Osteocyte (in vitro differentiated cells): ENCODE results near the gene DISC1. TPM values are rescaled to one million over a fixed set of nuclear protein-coding genes. Genes with fewer than 3 reads are reported as not detected.

ENCODE experiments used
- DNase-seq: peaks from one replicate; pipeline ENCODE4 v3.0.0; 2021; ENCODE audit warnings: mixed read lengths; ENCODE audit not compliant: unreplicated experiment; ENCODE audit errors: extremely low spot score
- H3K27ac Mint-ChIP-seq: one replicate; pipeline ENCODE4 v1.8.0; 2021; ENCODE audit warnings: mild to moderate bottlenecking, mixed read lengths; ENCODE audit not compliant: unreplicated experiment
- H3K27me3 Mint-ChIP-seq: one replicate; pipeline ENCODE4 v1.8.0; 2021; ENCODE audit warnings: mixed read lengths; ENCODE audit not compliant: unreplicated experiment
- H3K36me3 Mint-ChIP-seq: one replicate; pipeline ENCODE4 v1.8.0; 2021; ENCODE audit warnings: mixed read lengths; ENCODE audit not compliant: unreplicated experiment
- H3K4me1 Mint-ChIP-seq: one replicate; pipeline ENCODE4 v1.8.0; 2021; ENCODE audit warnings: mixed read lengths; ENCODE audit not compliant: unreplicated experiment
- H3K4me3 Mint-ChIP-seq: one replicate; pipeline ENCODE4 v1.8.0; 2021; ENCODE audit warnings: mild to moderate bottlenecking, moderate library complexity, mixed read lengths; ENCODE audit not compliant: unreplicated experiment
- H3K9me3 Mint-ChIP-seq: one replicate; pipeline ENCODE4 v1.8.0; 2021; ENCODE audit warnings: mixed read lengths; ENCODE audit not compliant: unreplicated experiment
- total RNA-seq: library from RNA; stranded (reverse); gene quantifications from 2 replicates; pipeline ENCODE4 v1.2.1, GENCODE V29; 2021
- TF ChIP-seq, protein P1 (sequence below): fragments of 200-600 bp; sonication (generic); IDR thresholded peaks from 2 replicates; pipeline ENCODE4 v1.5.0; 2021; ENCODE audit warnings: antibody characterized with exemption, mild to moderate bottlenecking, moderate library complexity

Gene DISC1
- total RNA-seq, 1 donor from 2014 or later: 15.6 TPM

DNA sequence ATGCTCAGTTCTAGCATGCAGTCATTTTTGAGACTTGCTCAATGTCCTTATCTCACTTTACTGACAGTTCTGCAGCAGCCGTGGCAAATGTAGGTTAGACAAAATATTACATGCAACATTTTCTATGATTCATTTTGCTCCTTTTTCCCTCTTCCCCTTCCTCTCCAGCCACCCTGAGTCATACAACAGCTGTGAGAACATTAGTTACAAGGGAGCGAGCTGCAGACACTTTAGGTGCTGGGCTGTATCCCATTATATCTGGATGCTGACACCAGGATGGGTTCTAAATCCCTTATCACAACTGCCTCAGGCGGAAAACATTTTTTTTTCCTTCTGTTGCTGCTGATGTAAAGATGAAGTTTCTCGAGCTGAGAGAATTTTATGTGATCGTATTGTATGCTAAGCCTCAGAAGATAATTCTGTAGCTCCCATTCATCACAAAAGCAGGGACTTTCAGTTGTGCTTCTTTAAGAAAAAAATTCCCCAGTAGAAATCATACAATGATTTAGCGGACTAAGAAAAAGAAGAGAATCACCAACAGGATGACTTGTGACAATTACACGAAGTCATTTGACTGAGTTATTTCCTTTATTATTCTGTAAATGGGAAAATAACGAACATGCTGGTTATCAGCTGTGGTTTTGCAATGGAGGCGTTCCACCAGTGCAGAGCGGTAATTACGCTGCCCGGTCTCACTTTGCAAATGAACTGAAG, 345.0 kb downstream of the DISC1 start:
- DNase-seq: no peak
- peaks cover 7% of the 10 kb centered on the region for H3K36me3 Mint-ChIP-seq
- no peak overlapping the region for H3K4me3 Mint-ChIP-seq
- no peak overlapping the region for H3K27ac Mint-ChIP-seq
- H3K27me3 Mint-ChIP-seq: no peaks in the 10 kb centered on the region
- TF ChIP-seq, protein P1, sequence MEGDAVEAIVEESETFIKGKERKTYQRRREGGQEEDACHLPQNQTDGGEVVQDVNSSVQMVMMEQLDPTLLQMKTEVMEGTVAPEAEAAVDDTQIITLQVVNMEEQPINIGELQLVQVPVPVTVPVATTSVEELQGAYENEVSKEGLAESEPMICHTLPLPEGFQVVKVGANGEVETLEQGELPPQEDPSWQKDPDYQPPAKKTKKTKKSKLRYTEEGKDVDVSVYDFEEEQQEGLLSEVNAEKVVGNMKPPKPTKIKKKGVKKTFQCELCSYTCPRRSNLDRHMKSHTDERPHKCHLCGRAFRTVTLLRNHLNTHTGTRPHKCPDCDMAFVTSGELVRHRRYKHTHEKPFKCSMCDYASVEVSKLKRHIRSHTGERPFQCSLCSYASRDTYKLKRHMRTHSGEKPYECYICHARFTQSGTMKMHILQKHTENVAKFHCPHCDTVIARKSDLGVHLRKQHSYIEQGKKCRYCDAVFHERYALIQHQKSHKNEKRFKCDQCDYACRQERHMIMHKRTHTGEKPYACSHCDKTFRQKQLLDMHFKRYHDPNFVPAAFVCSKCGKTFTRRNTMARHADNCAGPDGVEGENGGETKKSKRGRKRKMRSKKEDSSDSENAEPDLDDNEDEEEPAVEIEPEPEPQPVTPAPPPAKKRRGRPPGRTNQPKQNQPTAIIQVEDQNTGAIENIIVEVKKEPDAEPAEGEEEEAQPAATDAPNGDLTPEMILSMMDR: no peak
- no peaks in the 10 kb centered on the region for H3K9me3 Mint-ChIP-seq
- H3K4me1 Mint-ChIP-seq: peaks cover 23% of the 10 kb centered on the region

DNA sequence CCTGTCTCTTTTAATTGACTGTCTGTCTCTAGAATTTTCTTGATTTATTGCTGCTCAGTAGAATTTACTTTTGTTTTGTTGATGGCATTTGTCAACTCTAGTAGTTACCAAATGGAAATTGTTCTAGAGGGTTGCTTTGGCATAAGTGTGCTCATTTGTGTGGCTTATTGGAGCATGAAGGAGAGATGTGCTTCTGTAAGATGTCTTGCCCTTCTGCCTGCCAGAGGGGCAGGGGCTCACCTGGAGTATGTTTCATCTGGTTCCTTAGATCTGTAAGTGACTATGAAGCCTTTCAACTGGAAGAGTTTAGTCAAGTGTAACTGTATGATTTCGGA, 345.5 kb downstream of the DISC1 start:
- TF ChIP-seq, protein P1: no peak
- Mint-ChIP-seq H3K4me1 (peaks cover 24% of the 10 kb centered on the region), H3K27me3 (no peaks in the 10 kb centered on the region), H3K9me3 (peaks cover 1% of the 10 kb centered on the region), H3K4me3 (no peak overlapping the region), H3K36me3 (peaks cover 8% of the 10 kb centered on the region), H3K27ac (no peak overlapping the region)
- no peak for DNase-seq

DNA sequence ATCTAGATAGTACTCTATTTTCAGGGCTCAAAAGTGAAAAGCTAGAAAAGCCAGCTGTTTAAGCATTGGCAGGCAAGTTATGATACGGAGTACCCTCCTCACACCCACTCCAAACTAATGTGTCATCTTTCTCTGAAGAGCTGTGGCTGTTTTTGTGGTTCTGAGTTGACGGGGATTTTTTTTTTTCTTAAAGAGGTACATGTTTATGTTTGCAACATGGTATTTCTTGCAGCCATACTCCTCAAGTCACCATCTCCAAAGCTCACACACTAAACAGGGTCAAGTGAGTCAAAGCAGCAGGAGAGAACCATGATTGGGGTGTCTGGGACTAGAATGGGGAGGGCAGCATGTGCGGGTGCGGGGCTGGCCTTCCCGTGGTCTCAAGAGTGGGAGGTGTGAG, 347.2 kb downstream of the DISC1 start:
- Mint-ChIP-seq H3K4me1 (peaks cover 24% of the 10 kb centered on the region), H3K27ac (no peak overlapping the region), H3K36me3 (peaks cover 9% of the 10 kb centered on the region), H3K4me3 (no peak overlapping the region), H3K27me3 (no peaks in the 10 kb centered on the region), H3K9me3 (peaks cover 6% of the 10 kb centered on the region)
- TF ChIP-seq, protein P1: no peak
- no peak for DNase-seq

DNA sequence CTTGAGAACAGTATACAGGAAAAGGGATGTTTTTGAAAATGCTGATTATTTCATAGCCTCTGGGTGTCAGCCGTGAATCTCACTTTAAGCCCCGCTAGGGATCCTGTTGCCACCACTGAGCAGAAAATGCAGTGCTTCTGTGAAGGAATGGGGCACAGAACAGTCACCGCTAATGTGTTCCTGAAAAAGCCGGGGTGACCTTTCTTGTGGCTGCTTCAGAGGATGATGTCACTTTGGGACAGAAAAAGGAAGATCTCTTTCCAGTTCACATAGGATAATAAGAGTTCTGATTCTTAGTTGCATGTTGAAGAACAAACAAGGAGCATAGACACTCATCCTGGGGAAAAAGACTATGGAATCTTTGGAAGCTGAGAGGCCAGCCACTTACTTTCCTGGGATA, 349.6 kb downstream of the DISC1 start:
- H3K27ac Mint-ChIP-seq: peak overlapping the region; percentile 6
- H3K9me3 Mint-ChIP-seq: peaks cover 6% of the 10 kb centered on the region
- H3K27me3 Mint-ChIP-seq: no peaks in the 10 kb centered on the region
- TF ChIP-seq, protein P1: peak; percentile 30
- H3K4me3 Mint-ChIP-seq: no peak overlapping the region
- peaks cover 19% of the 10 kb centered on the region for H3K4me1 Mint-ChIP-seq
- no peak for DNase-seq
- peaks cover 9% of the 10 kb centered on the region for H3K36me3 Mint-ChIP-seq

DNA sequence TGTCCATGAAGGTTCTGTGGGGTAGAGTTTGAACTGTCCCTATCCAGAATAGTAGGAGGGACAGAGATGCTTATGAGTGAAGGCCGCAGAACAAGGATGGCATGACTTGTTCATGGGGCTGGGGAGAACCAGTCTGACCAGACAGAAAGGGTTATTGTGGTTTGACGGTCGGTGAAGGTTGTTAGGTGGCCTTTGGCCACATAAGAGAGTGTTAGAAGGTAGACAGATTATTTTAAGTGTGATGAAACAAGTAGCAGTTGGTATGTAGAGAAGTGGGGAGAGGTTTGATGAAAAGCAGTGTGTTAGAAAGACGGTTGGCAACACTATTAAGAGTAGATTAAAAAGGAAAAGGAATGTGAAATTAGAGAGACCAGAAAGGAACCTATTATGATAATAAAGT, 355.1 kb downstream of the DISC1 start:
- Mint-ChIP-seq H3K4me3 (no peak overlapping the region), H3K36me3 (peaks cover 4% of the 10 kb centered on the region), H3K9me3 (peaks cover 6% of the 10 kb centered on the region), H3K4me1 (peaks cover 7% of the 10 kb centered on the region), H3K27me3 (no peaks in the 10 kb centered on the region), H3K27ac (no peak overlapping the region)
- TF ChIP-seq, protein P1: no peak
- DNase-seq: no peak
